Sigmoid colon (tissue), 4 donors: ENCODE data around the gene LRRC8A.

Experiments used
- POLR2A ChIP-seq, 2 donors: fragments of 450-650 bp; IDR thresholded peaks; one replicate each; pipeline ENCODE4 v1.6.1; 2016; ENCODE audit warnings: antibody characterized with exemption in 2 of 2, mild to moderate bottlenecking in 2 of 2, moderate library complexity in 2 of 2
- POLR2AphosphoS5 ChIP-seq, 4 donors: sonication (generic); formaldehyde crosslinking; IDR thresholded peaks; one replicate each; pipeline ENCODE4 v1.6.1; 2017; ENCODE audit warnings: antibody characterized with exemption in 4 of 4
- TF ChIP-seq, protein P1 (sequence below), 4 experiments: fragments of 450-650 bp in 3 of 4; fragments of 200-600 bp in 1 of 4; IDR thresholded peaks; one replicate each; pipeline ENCODE4 v1.5.1; 2016 to 2019; ENCODE audit warnings: antibody characterized with exemption in 4 of 4, mild to moderate bottlenecking in 3 of 4, moderate library complexity in 2 of 4

DNA sequence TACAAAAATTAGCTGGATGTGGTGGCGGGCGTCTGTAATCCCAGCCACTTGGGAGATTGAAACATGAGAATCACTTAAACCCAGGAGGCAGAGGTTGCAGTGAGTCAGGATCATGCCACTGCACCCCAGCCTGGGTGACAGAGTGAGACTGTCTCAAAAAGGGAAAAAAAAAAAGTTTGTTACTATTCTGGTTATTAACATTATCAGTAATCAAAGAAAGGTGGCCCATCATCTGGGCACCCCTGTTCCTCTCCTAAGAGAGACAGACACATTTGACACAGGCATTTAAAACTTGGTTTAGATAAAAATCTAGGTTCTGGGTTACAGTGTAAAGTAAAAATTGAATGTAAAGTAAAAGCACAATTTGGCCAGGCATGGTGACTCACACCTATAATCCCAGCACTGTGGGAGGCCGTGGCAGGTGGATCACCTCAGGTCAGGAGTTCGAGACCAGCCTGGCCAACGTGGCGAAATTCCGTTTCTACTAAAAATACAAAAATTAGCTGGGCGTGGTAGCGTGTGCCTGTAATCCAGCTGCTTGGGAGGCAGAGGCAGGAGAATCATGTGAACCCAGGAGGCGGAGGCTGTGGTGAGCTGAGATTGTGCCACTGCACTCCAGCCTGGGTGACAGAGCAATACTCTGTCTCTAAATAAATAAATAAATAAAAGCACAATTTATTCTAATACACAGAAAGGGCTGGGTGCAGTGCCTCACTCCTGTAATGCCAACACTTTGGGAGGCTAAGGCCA lies 22.1 kb downstream of the LRRC8A start:
- no peak for TF ChIP-seq POLR2AphosphoS5 (IDR thresholded peaks at IDR 0.05)
- TF ChIP-seq POLR2A (IDR thresholded peaks at IDR 0.05) = no peak
- TF ChIP-seq, protein P1, sequence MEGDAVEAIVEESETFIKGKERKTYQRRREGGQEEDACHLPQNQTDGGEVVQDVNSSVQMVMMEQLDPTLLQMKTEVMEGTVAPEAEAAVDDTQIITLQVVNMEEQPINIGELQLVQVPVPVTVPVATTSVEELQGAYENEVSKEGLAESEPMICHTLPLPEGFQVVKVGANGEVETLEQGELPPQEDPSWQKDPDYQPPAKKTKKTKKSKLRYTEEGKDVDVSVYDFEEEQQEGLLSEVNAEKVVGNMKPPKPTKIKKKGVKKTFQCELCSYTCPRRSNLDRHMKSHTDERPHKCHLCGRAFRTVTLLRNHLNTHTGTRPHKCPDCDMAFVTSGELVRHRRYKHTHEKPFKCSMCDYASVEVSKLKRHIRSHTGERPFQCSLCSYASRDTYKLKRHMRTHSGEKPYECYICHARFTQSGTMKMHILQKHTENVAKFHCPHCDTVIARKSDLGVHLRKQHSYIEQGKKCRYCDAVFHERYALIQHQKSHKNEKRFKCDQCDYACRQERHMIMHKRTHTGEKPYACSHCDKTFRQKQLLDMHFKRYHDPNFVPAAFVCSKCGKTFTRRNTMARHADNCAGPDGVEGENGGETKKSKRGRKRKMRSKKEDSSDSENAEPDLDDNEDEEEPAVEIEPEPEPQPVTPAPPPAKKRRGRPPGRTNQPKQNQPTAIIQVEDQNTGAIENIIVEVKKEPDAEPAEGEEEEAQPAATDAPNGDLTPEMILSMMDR (IDR thresholded peaks at IDR 0.05) = no peak
